ENCODE data around the gene MAMDC4.
"Not testable (repeated sequence)": the region's sequence is repeated elsewhere in the genome, so short reads cannot be mapped to it uniquely, and the experiment has no call there.

MAMDC4 gene

DNA sequence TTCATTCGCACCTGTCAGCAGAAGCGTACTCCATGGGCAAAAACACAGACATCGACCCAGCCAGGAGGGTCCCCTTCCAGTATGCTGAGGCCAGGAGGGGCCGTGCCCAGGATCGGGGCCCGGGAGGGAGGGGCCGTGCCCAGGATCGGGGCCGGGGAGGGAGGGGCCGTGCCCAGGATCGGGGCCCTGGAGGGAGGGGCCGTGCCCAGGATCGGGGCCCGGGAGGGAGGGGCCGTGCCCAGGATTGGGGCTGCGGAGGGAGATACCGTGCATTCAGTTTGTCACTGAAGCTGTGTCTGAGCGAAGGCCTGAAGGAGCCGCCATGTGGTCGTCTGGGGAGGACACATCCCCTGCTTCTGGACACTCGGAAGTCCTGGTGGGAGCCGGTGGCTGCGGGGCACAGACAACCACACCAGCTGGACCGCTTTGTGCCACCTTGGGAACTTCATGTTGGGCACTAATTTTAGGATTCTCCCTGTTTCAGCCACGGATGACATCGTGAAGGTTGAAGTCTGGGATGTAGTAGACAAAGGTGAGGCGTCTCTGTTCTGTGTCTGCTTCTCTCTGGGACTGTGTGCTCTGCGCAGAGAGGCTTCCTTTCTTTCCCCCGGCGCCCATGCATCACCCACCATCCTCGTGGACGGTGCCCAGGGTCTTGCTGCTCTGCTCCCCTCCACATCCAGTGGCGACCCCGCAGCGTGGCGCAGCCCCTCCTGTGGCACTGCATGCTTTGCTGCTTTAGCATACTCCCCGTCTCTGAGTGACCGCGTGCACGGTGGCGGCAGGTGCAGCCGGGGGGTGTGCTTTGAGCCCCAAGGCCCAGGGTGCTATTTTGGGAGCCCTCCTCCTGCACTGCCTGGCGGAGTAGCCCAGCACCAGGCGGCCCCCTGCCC lies 26.6 kb upstream of the MAMDC4 start:
- DNase-seq = no peak

DNA sequence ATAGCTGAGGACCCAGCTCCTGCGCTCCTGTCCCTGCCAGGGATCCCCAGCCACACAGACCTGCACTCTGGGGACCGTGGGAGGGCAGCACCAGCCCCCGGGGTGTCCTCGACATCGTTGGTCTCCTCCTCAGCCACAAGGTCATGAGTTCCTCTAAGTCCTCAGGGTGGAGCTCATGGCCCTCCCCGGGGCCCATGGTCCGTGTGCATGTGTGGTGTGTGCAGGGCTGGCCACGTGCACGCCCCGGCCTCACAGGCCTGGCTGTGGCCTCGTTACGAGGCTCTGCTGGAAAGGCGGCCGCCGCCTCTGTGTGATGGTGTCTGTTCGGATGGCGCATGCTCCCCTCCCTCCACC lies 26.0 kb upstream of the MAMDC4 start:
- DNase-seq = no peak

GRCh38 chr9:136826703-136827582 lies 25.2 kb upstream of the MAMDC4 start:
- no peak for DNase-seq

- no peak for DNase-seq
Measured at GRCh38 chr9:136827794-136828473, 24.2 kb upstream of the MAMDC4 start.

- no peak for DNase-seq
Measured at GRCh38 chr9:136828474-136829140, 23.5 kb upstream of the MAMDC4 start.

DNA sequence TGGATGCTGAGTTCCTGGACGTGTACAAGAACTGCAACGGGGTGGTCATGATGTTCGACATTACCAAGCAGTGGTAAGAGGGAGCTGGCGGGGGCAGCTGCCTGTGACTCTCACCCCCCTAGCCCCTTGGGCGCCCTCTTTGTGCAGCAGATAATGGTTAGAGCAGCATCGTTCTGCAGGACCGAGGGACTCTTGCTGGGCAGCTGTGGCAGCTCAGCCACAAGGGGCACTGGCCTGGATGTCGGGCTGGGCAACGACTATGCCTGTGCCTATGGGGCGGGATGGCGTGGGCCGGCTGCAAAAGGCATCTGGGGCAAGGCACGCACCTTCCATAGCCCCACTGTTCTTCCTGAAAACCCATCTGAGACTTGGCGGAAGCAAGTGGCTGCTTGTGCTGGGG lies 22.7 kb upstream of the MAMDC4 start:
- DNase-seq = no peak

DNA sequence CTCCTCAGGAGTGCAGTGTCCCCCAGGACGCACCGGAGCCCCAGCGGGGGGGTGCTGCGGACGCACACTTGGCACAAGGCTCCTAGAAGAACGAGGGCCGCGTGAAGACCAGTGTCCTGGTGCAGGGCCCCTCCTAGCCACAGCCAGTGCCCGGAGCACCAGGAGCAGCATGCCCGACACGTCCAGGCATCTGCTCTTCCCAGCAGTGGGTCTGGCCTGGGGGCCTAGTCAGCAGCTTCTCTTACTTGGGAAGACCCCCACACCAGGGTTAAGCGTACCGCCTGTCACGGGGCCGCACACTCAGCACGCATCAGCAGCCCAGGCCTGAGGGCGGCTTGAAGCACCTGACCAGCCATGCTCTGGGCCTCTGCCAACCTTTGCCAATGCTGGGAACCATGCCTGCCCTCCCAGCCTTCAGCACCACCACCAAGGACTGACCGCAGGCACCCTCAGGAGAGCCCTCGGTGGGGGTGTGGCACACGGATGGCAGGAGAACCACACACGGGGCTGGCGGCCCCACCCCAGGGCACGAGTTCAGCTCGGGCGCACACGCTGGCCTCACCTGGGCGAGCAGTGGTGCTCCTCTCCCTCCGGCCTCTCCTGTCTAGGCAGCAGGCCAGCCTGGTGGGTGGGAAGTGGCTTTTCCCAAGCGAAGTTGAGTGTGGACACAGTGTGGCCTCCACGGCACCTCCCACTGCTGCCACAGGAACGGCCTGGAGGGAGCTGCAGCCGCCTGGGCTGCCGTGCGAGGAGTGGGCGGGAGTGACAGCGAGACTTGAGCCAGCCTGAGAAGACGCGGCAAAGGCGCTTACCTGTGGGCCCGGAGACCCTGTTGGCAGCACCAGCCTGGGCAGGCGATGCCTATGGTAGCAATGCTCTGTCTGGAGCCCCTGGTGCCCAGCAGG lies 21.9 kb upstream of the MAMDC4 start:
- DNase-seq = no peak

GRCh38 chr9:136831002-136831719 lies 21.0 kb upstream of the MAMDC4 start:
- no peak for DNase-seq

- DNase-seq = no peak
Measured at GRCh38 chr9:136831720-136832104, 20.4 kb upstream of the MAMDC4 start.

GRCh38 chr9:136832581-136832980 lies 19.6 kb upstream of the MAMDC4 start:
- no peak for DNase-seq

DNA sequence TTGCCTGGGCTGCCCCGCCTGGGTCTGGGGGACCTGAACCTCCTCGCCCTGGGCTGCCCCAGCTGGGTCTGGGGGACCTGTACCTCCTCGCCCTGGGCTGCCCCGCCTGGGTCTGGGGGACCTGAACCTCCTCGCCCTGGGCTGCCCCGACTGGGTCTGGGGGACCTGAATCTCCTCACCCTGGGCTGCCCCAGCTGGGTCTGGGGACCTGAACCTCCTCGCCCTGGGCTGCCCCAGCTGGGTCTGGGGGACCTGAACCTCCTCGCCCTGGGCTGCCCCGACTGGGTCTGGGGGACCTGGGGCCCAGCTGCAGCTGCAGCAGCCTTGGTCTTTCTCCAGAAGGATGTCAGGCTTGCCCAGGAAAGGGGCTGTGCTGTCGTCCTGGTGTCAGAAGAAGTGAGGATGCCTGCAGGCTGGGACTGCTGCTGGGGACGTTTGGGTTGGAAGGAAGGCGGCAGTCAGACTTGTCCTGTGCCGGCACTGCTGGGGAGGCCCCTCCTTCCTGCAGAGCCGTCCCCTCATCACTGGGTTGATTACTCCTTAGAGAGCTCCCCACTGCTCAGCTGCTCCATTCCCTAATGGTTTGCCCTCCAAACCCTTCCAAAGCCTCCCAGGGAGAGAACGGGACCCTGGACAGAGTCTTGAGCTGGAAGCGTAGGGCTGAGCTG lies 18.6 kb upstream of the MAMDC4 start:
- DNase-seq = not testable (repeated sequence)

GRCh38 chr9:136835162-136835931 lies 16.8 kb upstream of the MAMDC4 start:
- no peak for DNase-seq

GRCh38 chr9:136835932-136836904 lies 15.9 kb upstream of the MAMDC4 start:
- no peak for DNase-seq

- no peak for DNase-seq
Measured at GRCh38 chr9:136837146-136837855, 14.8 kb upstream of the MAMDC4 start.

GRCh38 chr9:136837856-136838277 lies 14.3 kb upstream of the MAMDC4 start:
- not testable (repeated sequence) for DNase-seq

- DNase-seq = no peak
Measured at GRCh38 chr9:136838314-136839228, 13.6 kb upstream of the MAMDC4 start.

Data from suppressor macrophage treated with lipopolysaccharide for 4 hours (primary cell).